Posterior cingulate gyrus (tissue), 11 donors: Measurements from ENCODE around the gene EPSTI1.
A peak's percentile ranks its signal among the peaks of the same experiment; 100 is the strongest.
"Not testable (repeated sequence)": the region's sequence is repeated elsewhere in the genome, so short reads cannot be mapped to it uniquely, and the experiment has no call there.

Experiments used
- DNase-seq, 10 donors: peaks; one replicate each; pipeline versions ENCODE4 v3.0.0 to v3.0.0-alpha.2; 2020 to 2021; ENCODE audit warnings: mixed read lengths in 3 of 10
- intact Hi-C: fragments of 100-400 bp; cut with DNase I; formaldehyde crosslinking; loops from one replicate; pipeline ENCODE4 v1.15.1; 2023

Gene EPSTI1

DNA sequence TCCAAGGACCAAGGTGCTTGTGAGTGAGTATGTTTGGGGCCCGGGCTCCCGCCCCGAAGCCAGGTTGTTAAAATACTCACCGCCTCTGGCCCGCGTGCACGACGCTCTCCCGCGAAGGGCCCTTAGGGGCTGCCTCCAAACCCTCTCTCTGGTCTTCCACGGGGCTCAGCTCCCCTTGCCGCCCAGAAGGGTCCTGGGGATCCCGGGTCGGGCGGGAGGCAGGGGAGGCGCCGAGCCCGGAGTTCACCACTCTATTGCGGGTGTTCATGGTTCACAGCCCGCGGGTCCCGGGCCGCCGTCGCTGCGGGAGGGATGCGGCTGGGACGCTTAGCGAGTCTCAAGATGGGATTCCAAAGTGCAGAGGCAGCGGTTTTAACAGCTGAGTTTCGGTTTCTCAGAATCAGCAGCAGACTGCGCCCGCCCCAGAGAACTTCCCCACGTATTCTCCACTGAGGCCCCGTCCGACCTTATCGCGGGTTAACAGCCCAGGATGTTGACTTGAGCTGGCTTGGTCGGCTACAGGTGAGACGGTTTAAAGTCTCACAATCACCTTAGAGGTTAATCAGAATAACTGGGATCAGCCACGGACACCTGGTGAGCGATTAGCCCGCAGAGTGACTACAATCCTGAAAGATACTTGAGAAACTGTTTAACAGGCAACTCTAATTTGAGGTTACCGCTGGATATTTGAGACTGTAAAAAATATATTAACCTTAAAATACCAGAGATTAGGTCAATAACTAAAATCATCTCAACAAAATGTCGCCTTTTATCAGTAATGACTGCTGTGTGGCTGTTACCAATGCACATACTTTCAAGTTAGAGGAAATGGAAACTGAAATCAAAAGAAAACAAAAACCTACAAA is at the start of gene EPSTI1:
EPSTI1 (minus strand) TSS at position 344 of the 866 bp plus-strand sequence; CDS start at position 268, 76 bp downstream.
- intact Hi-C loops = no loop called here
- peak in 9 of 10 donors; percentile 17 to 87 (median 30) for DNase-seq

DNA sequence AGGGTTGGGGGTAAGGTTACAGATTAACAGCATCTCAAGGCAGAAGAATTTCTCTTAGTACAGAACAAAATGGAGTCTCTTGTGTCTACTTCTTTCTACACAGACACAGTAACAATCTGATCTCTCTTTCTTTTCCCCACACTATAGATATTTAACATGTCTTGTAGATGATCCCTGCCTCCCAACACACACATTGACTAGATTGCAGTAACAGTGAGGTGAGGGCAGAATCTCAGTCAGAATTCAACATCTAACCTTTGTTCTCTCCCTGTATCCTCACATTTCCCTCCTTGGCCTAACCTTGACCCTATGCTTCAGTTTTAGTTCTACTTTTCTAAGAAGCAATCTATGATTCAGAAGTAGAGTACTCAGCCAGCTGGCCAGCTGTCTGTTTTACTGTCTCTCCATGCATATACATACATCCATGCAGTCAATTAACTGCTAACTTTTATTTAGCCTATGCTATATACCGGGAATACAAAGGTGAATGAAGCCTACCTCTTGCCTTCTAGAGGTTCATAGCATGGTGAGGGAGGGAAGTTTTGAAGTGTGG is 49.4 kb upstream of the EPSTI1 start:
- DNase-seq = no peak
- intact Hi-C loops = no loop called here

DNA sequence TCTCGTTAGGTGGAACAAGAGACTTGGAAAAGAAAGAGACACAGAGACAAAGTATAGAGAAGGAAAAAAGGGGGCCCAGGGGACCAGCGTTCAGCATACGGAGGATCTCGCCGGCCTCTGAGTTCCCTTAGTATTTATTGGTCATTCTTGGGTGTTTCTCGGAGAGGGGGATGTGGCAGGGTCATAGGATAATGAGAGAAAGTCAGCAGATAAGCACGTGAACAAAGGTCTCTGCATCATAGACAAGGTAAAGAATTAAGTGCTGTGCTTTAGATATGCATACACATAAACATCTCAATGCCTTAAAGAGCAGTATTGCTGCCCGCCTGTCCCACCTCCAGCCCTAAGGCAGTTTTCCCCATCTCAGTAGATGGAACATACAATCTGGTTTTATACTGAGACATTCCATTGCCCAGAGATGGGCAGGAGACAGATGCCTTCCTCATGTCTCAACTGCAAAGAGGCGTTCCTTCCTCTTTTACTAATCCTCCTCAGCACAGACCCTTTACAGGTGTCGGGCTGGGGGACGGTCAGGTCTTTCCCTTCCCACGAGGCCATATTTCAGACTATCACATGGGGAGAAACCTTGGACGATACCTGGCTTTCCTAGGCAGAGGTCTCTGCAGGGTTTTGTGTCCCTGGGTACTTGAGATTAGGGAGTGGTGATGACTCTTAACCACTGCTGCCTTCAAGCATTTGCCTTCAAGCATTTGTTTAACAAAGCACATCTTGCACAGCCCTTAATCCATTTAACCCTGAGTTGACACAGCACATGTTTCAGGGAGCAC is 48.7 kb upstream of the EPSTI1 start:
- DNase-seq, intact Hi-C loops: not testable (repeated sequence)

- no peak for DNase-seq
- intact Hi-C loops = no loop called here
Measured at GRCh38 chr13:43039966-43040365, 47.9 kb upstream of the EPSTI1 start.

- intact Hi-C loops = no loop called here
- DNase-seq = peak in 6 of 10 donors; percentile 17 to 88 (median 58)
Measured at GRCh38 chr13:43036351-43037250, 44.6 kb upstream of the EPSTI1 start.

DNA sequence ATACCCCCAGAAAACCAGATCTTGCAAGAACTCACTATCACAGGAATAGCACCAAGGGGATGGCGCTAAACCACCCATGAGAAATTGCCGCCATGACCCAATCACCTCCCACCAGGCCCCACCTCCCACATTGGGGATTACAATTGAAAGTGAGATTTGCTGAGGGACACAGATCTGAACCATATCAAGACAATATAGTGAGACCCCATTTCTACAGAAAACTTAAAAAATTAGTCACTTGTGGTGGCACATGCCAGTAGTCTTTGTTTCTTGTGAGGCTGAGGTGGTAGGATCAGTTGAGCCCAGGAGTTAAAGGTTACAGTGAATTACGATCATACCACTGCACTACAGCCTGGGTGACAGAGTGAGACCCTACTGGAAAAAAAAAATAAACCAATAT is 41.0 kb upstream of the EPSTI1 start:
- DNase-seq = no peak
- intact Hi-C loops = no loop called here

DNA sequence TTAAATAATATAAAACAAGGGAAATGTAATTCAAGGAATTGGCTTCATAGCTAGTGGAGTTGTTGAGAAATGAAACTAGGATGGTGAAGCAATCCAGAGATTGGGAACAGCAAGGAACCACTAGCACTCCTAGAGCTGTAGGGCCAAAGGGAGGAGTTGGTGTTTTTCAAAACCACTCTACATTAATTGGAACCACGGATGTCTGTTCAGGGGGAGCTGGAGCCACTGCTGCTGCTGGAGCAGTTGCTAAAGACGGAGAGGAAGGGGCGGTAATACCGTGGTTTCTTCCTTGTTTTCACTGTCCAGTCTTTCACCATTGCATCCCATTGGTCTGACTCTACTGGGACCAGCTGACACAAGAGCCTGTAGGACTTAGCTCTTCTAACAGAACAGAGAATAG is 39.8 kb upstream of the EPSTI1 start:
- intact Hi-C loops = no loop called here
- no peak for DNase-seq

DNA sequence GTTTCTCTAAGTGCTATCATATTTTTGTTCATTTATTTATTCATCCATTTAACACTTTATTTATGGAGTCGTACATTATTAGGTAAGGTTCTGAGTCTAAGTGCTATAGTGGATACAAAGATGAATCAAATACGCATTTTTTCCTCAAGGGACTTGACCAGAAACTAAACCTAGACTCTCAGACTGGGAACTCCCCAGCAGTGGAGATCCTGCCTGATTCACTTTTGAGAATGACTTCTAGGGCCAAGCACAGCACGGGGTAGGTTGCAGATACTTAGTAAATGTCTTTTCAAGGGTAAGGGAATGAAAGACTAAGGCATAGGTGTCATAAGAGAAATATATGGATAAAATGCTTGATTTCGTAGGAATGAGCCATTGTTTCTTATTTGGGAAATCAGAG is 38.5 kb upstream of the EPSTI1 start:
- intact Hi-C loops = no loop called here
- DNase-seq = no peak

GRCh38 chr13:43026262-43026661 is 34.2 kb upstream of the EPSTI1 start:
- intact Hi-C loops = no loop called here
- DNase-seq = no peak

- intact Hi-C loops = no loop called here
- DNase-seq = peak; percentile 71 to 96 (median 84)
Measured at GRCh38 chr13:43023289-43023963, 31.4 kb upstream of the EPSTI1 start, which contains the start of gene DNAJC15. DNAJC15 (plus strand) TSS chr13:43023586; CDS start chr13:43023627, 41 bp downstream.

DNA sequence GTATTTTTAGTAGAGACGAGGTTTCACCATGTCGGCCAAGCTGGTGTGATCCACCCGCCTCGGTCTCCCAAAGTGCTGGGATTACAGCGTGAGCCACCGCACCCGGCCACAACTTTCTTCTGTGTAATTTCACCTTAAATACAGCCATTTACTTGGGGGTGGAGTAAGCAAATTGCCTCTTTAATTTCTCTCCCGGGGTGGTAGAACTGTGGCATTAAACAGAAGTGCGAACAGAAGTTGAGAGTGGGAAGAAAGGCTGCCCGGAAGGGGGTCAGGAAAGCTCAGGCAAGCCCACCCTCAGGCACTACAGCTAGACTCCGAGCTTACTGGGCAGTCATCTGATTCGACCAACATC is 30.9 kb upstream of the EPSTI1 start:
- intact Hi-C loops = no loop called here

DNA sequence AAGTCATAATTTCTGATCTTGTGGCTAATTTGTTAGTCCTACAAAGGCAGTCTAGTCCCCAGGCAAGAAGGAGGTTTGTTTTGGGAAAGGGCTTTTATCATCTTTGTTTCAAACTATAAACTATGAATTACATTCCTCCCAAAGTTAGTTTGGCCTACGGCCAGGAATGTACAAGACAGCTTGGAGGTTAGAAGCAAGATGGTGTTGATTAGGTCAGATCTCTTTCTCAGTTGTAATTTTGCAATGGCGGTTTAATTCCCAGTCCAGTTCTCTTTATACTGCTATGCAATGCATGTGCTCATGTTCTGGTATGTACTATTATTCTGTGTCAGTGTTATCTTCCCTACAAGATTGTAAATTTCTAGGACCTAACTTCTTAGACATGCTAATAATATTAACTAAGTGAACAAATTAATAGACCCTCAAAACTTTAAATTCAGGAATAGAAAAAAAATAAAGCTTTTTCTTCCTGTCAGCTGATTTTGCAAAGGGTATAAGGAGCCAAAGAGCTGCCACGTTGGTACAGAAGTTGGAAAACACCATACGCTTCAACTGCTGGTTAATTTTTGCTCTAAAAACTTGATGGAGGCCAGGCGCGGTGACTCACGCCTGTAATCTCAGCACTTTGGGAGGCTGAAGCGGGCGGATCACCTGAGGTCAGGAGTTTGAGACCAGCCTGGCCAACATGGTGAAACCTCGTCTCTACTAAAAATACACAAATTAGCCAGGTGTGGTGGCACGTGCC is 30.1 kb upstream of the EPSTI1 start:
- intact Hi-C loops = no loop called here
- no peak for DNase-seq

More for the DNA sequence above, 30.9 kb upstream of the EPSTI1 start:
- no peak for DNase-seq

DNA sequence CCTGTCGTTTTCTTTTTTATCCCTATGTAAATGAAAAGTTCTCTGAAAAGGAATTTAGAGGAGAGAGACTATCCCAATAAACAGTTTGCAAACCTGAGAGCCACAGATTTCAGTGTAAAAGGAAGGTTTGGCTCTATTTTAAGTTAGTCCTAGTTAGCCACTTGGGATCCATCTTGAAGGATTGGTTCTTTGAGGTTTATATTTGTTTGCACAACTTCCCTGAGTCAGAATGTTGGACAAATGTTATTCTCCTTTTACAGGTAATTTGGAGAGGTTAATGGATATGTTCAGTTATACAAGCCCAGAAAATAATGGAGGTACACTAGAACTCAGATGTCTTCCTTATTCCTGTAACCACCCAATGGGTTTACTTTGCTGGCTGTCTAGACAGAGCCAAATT is 28.8 kb upstream of the EPSTI1 start:
- no peak for DNase-seq
- intact Hi-C loops = no loop called here

DNA sequence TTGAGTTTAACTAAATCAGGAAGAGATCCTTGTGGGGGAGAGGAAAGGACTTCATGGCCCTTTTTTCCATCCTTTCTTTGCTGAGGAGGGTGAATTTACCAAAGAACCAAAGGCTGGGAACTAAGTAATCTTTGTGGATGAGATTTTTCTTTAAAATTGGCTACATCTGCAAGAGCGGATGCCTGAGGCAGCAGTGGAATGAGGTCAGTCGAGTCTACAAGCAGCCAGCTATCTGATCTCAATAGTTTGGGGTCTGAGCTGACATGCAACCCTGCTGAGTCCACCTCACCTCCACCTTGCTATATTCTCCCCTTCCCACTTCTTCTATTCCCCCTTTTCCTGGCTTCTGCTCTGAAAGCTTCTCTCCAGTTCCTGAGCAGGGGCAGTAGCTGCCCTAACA is 27.8 kb upstream of the EPSTI1 start:
- intact Hi-C loops = no loop called here
- DNase-seq = no peak

DNA sequence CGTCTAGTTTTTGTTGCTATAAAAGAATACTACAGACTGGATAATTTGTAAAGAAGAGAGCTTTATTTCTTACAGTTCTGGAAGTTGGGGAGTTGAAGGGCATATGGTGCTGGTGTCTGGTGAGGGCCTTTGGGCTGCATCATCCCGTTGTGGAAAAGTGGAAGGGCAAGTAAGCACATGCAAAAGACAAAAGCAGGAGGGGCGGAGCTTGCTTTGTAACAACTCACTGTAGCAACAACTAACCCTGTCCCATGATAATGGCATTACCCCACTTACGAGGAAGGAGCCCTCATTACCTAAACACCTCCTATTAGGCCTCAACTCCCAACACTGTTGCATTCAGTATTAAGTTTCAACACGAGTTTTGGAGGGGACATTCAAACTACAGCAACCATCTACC is 24.2 kb upstream of the EPSTI1 start:
- no peak for DNase-seq
- intact Hi-C loops = no loop called here

DNA sequence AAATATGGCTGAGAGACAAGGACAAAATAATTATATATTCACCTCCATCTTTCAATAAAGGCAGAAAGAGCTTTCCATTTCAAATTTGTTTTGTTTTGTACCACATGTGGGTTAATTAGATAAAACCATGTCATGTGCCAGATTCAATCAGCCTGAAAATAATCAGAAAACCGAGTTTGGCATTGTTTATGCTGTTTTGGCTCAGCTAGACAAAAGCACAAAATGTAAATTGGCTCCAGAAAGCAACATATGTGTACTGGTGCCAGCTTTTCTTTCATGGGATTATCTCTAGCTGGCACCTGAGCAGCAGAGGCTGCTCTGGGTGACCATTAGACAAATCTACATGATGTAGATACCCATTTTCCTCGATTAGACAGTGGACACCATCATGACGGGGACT is 22.1 kb upstream of the EPSTI1 start:
- DNase-seq = no peak
- intact Hi-C loops = no loop called here

DNA sequence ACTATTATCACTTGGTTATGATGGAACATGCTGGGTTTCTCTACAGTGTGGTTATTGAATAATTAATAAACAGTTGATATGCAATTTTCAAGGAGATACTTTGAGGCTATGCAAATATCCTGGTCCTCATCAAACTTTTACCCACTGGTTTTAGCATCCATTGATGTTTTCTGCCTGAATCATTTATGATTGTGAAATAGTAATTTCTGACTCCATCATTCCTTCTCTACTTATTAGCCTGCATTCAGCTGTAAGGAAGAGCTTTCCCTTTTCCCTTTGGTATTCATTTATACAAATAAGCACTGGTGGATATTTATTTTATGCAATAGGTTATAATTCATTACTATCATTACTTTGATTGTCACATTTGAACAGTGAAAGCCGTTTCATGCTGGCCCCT is 17.5 kb upstream of the EPSTI1 start:
- no peak for DNase-seq
- intact Hi-C loops = no loop called here

DNA sequence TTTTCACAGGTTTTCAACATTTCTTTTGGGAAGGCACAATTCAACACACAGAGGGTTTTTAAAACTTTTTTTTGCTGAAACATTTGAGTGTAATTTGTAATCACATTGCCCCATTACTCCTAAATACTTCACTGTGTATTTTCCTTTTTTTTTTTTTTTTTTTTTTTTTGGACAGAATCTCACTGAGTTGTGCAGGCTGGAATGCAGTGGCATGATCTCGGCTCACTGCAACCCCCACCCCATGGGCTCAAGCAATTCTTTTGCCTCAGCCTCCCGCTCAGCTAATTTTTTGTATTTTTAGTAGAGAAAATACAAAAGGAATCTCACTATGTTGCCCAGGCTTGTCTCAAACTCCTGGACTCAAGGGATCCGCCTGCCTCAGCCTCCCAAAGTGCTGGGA is 16.6 kb upstream of the EPSTI1 start:
- intact Hi-C loops = no loop called here
- no peak for DNase-seq
